CD4-positive, alpha-beta memory T cell (primary cell): ENCODE results near the gene LASP1. TPM values are rescaled to one million over a fixed set of nuclear protein-coding genes. Genes with fewer than 3 reads are reported as not detected.
"Not testable (repeated sequence)": the region's sequence is repeated elsewhere in the genome, so short reads cannot be mapped to it uniquely, and the experiment has no call there.

ENCODE experiments used
- CTCF ChIA-PET: fragments of 350-600 bp; sonication (Branson Sonifier 250); formaldehyde crosslinking; loops from one replicate; lab custom pipeline; 2021; ENCODE audit warnings: inconsistent platforms; ENCODE audit not compliant: partially characterized antibody; lab: Charles Lee
- POLR2A ChIA-PET: fragments of 350-600 bp; sonication (Branson Sonifier 250); formaldehyde crosslinking; loops from one replicate; lab custom pipeline; 2021; ENCODE audit not compliant: partially characterized antibody; lab: Charles Lee
- DNase-seq, 5 donors: peaks; one replicate each; pipeline versions ENCODE4 v3.0.0 to v3.0.0-alpha.2; 2020 to 2022; ENCODE audit warnings: mixed read lengths in 1 of 5
- H3K27ac ChIP-seq: one replicate; pipeline ENCODE4 v1.7.0; 2013; ENCODE audit warnings: low read depth, low read length
- H3K27me3 ChIP-seq: 2 replicates; pipeline ENCODE4 v1.7.0; 2013; ENCODE audit warnings: mild to moderate bottlenecking, low read length, moderate library complexity; ENCODE audit not compliant: insufficient read depth
- H3K36me3 ChIP-seq: 2 replicates; pipeline ENCODE4 v1.7.0; 2013; ENCODE audit warnings: mild to moderate bottlenecking, low read length, moderate library complexity; ENCODE audit not compliant: insufficient read depth
- H3K4me1 ChIP-seq: 2 replicates; pipeline ENCODE4 v1.7.0; 2013; ENCODE audit warnings: mild to moderate bottlenecking, low read length, moderate library complexity; ENCODE audit not compliant: insufficient read depth
- H3K4me3 ChIP-seq, 2 donors: one replicate each; pipeline ENCODE4 v1.7.0; 2013; ENCODE audit warnings: low read length in 2 of 2, mild to moderate bottlenecking in 1 of 2
- H3K9me3 ChIP-seq, 2 donors: one replicate each; pipeline ENCODE4 v1.7.0; 2013; ENCODE audit warnings: low read length in 2 of 2, control low read depth in 1 of 2; ENCODE audit not compliant: control insufficient read depth in 1 of 2
- H3K27ac Mint-ChIP-seq, 7 donors: one replicate each; pipeline ENCODE4 v1.8.0; 2020 to 2021; ENCODE audit warnings: mixed read lengths in 7 of 7, mild to moderate bottlenecking in 6 of 7, inconsistent platforms in 3 of 7, moderate library complexity in 3 of 7
- H3K27me3 Mint-ChIP-seq, 2 donors: one replicate each; pipeline ENCODE4 v1.8.0; 2020 to 2021; ENCODE audit warnings: mixed read lengths in 2 of 2
- H3K36me3 Mint-ChIP-seq, 2 donors: one replicate each; pipeline ENCODE4 v1.8.0; 2020 to 2021; ENCODE audit warnings: mixed read lengths in 2 of 2, inconsistent platforms in 1 of 2, mild to moderate bottlenecking in 1 of 2
- H3K4me1 Mint-ChIP-seq, 4 donors: one replicate each; pipeline ENCODE4 v1.8.0; 2020 to 2021; ENCODE audit warnings: mixed read lengths in 4 of 4, mild to moderate bottlenecking in 1 of 4
- H3K4me3 Mint-ChIP-seq, 8 donors: one replicate each; pipeline ENCODE4 v1.8.0; 2020 to 2021; ENCODE audit warnings: mixed read lengths in 8 of 8, mild to moderate bottlenecking in 7 of 8, moderate library complexity in 6 of 8, inconsistent platforms in 3 of 8
- H3K9me3 Mint-ChIP-seq, 8 donors: one replicate each; pipeline ENCODE4 v1.8.0; 2020 to 2021; ENCODE audit warnings: mixed read lengths in 8 of 8, mild to moderate bottlenecking in 5 of 8, inconsistent platforms in 3 of 8, moderate library complexity in 1 of 8
- intact Hi-C: fragments of 100-400 bp; cut with micrococcal nuclease; formaldehyde crosslinking; loops from one replicate; pipeline ENCODE4 v1.15.1; 2023
- polyA plus RNA-seq, 2 donors: library from polyadenylated mRNA; unstranded; fragments of 300-500 nt; fragmentation: Illumina TruSeq; gene quantifications; one replicate each; pipeline ENCODE4 v1.2.3, GENCODE V29; 2021
- total RNA-seq, 2 experiments: library from RNA; stranded (reverse); gene quantifications; one replicate each; pipeline ENCODE4 v1.2.3, GENCODE V29; 2021

Gene LASP1
- total and polyA plus RNA-seq, 4 experiments from 2014 or later: 32.1 to 122 (median 92.9) TPM

- no peak overlapping the region for H3K27ac ChIP-seq
- H3K36me3 ChIP-seq: peaks cover 56% of the 10 kb centered on the region
- POLR2A ChIA-PET: interaction anchor here (1.3 to 1.4 kb wide), 3 partner anchors 9 to 13 kb away, joined by 3 to 4 read pairs (median 3); no protein-coding TSS in a partner anchor
- H3K27me3 Mint-ChIP-seq: no peaks in the 10 kb centered on the region
- no peak for DNase-seq
- peaks cover 17 to 45% of the 10 kb centered on the region in 2 donors for H3K36me3 Mint-ChIP-seq
- H3K9me3 ChIP-seq: no peaks in the 10 kb centered on the region
- peaks cover 5 to 36% (median 23%) of the 10 kb centered on the region in 4 donors for H3K4me1 Mint-ChIP-seq
- H3K4me1 ChIP-seq: peaks cover 17% of the 10 kb centered on the region
- CTCF ChIA-PET: interaction anchor here (1.3 kb wide), 1 partner anchor 12 kb away, joined by 3 read pairs; no protein-coding TSS in a partner anchor
- no peak overlapping the region for H3K4me3 ChIP-seq
- H3K27me3 ChIP-seq: no peaks in the 10 kb centered on the region
- H3K9me3 Mint-ChIP-seq: no peaks in the 10 kb centered on the region
- no peak overlapping the region for H3K4me3 Mint-ChIP-seq
- H3K27ac Mint-ChIP-seq: peak overlapping the region in 5 of 7 donors; percentile 4 to 76 (median 36)
- intact Hi-C loops: no loop called here
These were observed 41.3 kb downstream of the LASP1 start for GRCh38 chr17:38911081-38911730.

- intact Hi-C loops, H3K27me3 ChIP-seq, H3K9me3 ChIP-seq, H3K27me3 Mint-ChIP-seq, H3K4me3 ChIP-seq, DNase-seq, H3K4me3 Mint-ChIP-seq, H3K27ac ChIP-seq, H3K9me3 Mint-ChIP-seq: not testable (repeated sequence)
- Histone ChIP-seq H3K36me3 (peaks cover 57% of the 10 kb centered on the region), H3K4me1 (peaks cover 14% of the 10 kb centered on the region)
- peaks cover 5 to 30% (median 21%) of the 10 kb centered on the region in 4 donors for H3K4me1 Mint-ChIP-seq
- peak overlapping the region in 4 of 7 donors; percentile 4 to 76 (median 46) for H3K27ac Mint-ChIP-seq
- CTCF ChIA-PET: interaction anchor here (1.3 kb wide), 1 partner anchor 12 kb away, joined by 3 read pairs; no protein-coding TSS in a partner anchor
- H3K36me3 Mint-ChIP-seq: peaks cover 17 to 46% of the 10 kb centered on the region in 2 donors
- POLR2A ChIA-PET: interaction anchor here (1.3 to 1.4 kb wide), 2 partner anchors 10 to 12 kb away, joined by 3 to 4 read pairs; no protein-coding TSS in a partner anchor
These were observed 41.8 kb downstream of the LASP1 start for GRCh38 chr17:38911731-38912081.

- no peaks in the 10 kb centered on the region for H3K9me3 ChIP-seq
- Mint-ChIP-seq H3K9me3 (no peaks in the 10 kb centered on the region), H3K27ac (peak overlapping the region in 4 of 7 donors; percentile 46 to 88 (median 64)), H3K4me1 (peaks cover 6 to 31% (median 20%) of the 10 kb centered on the region in 4 donors), H3K4me3 (no peak overlapping the region), H3K36me3 (peaks cover 23 to 48% of the 10 kb centered on the region in 2 donors), H3K27me3 (no peaks in the 10 kb centered on the region)
- ChIA-PET CTCF (interaction anchor here (1.3 kb wide), 1 partner anchor 11 kb away, joined by 3 read pairs; no protein-coding TSS in a partner anchor), POLR2A (interaction anchor here (1.3 to 1.4 kb wide), 2 partner anchors 11 to 13 kb away, joined by 3 to 4 read pairs; no protein-coding TSS in a partner anchor)
- DNase-seq: no peak
- no peak overlapping the region for H3K4me3 ChIP-seq
- intact Hi-C loops: no loop called here
- H3K27me3 ChIP-seq: no peaks in the 10 kb centered on the region
- H3K36me3 ChIP-seq: peaks cover 56% of the 10 kb centered on the region
- peaks cover 9% of the 10 kb centered on the region for H3K4me1 ChIP-seq
- no peak overlapping the region for H3K27ac ChIP-seq
These were observed 42.5 kb downstream of the LASP1 start for GRCh38 chr17:38912221-38912813.

GRCh38 chr17:38914741-38915638, 45.1 kb downstream of the LASP1 start:
- no peaks in the 10 kb centered on the region for H3K27me3 Mint-ChIP-seq
- H3K4me1 ChIP-seq: no peaks in the 10 kb centered on the region
- H3K27me3 ChIP-seq: no peaks in the 10 kb centered on the region
- intact Hi-C loops: no loop called here
- no peak for DNase-seq
- CTCF ChIA-PET: interaction anchor here (0.6 to 3.6 kb wide), 4 partner anchors 8 to 260 kb away, joined by 3 to 12 read pairs (median 4); partner anchors contain the start of gene LASP1NB
- no peak overlapping the region for H3K27ac ChIP-seq
- H3K36me3 ChIP-seq: peaks cover 70% of the 10 kb centered on the region
- peaks cover 41 to 59% of the 10 kb centered on the region in 2 donors for H3K36me3 Mint-ChIP-seq
- H3K4me3 ChIP-seq: no peak overlapping the region
- peak overlapping the region in 1 of 7 donors; percentile 10 for H3K27ac Mint-ChIP-seq
- no peaks in the 10 kb centered on the region for H3K9me3 Mint-ChIP-seq
- H3K9me3 ChIP-seq: no peaks in the 10 kb centered on the region
- peaks cover 5 to 26% (median 9%) of the 10 kb centered on the region in 4 donors for H3K4me1 Mint-ChIP-seq
- H3K4me3 Mint-ChIP-seq: no peak overlapping the region
- POLR2A ChIA-PET: interaction anchor here (1.1 to 1.6 kb wide), 3 partner anchors 23 to 61 kb away, joined by 3 to 8 read pairs (median 4); partner anchors contain the start of gene RPL23

GRCh38 chr17:38915639-38915995, 45.8 kb downstream of the LASP1 start:
- Mint-ChIP-seq H3K4me3 (no peak overlapping the region), H3K9me3 (no peaks in the 10 kb centered on the region), H3K27ac (peak overlapping the region in 2 of 7 donors; percentile 42 to 87), H3K36me3 (peaks cover 44 to 62% of the 10 kb centered on the region in 2 donors), H3K4me1 (peaks cover 2 to 26% (median 8%) of the 10 kb centered on the region in 4 donors), H3K27me3 (no peaks in the 10 kb centered on the region)
- DNase-seq: no peak
- H3K4me1 ChIP-seq: no peaks in the 10 kb centered on the region
- no peak overlapping the region for H3K4me3 ChIP-seq
- H3K9me3 ChIP-seq: no peaks in the 10 kb centered on the region
- no peak overlapping the region for H3K27ac ChIP-seq
- CTCF ChIA-PET: interaction anchor here (0.6 to 3.6 kb wide), 4 partner anchors 8 to 259 kb away, joined by 3 to 12 read pairs (median 4); partner anchors contain the start of gene LASP1NB
- POLR2A ChIA-PET: interaction anchor here (1.1 to 1.6 kb wide), 2 partner anchors 45 to 62 kb away, joined by 3 to 8 read pairs; partner anchors contain the start of gene RPL23
- intact Hi-C loops: no loop called here
- H3K36me3 ChIP-seq: peaks cover 70% of the 10 kb centered on the region
- no peaks in the 10 kb centered on the region for H3K27me3 ChIP-seq

- peaks cover 44 to 66% of the 10 kb centered on the region in 2 donors for H3K36me3 Mint-ChIP-seq
- CTCF ChIA-PET: interaction anchor here (0.9 to 3.6 kb wide), 4 partner anchors 8 to 66 kb away, joined by 3 to 12 read pairs (median 3); partner anchors contain the start of genes LASP1NB and RPL23
- POLR2A ChIA-PET: interaction anchor here (0.7 kb wide), 1 partner anchor 47 kb away, joined by 4 read pairs; the partner anchor contains the start of gene LASP1
- intact Hi-C loops: no loop called here
- H3K9me3 Mint-ChIP-seq: no peaks in the 10 kb centered on the region
- no peaks in the 10 kb centered on the region for H3K27me3 Mint-ChIP-seq
- no peaks in the 10 kb centered on the region for H3K27me3 ChIP-seq
- no peaks in the 10 kb centered on the region for H3K9me3 ChIP-seq
- no peak overlapping the region for H3K27ac ChIP-seq
- H3K4me3 ChIP-seq: no peak overlapping the region
- peaks cover 0 to 21% (median 9%) of the 10 kb centered on the region in 4 donors for H3K4me1 Mint-ChIP-seq
- H3K4me1 ChIP-seq: no peaks in the 10 kb centered on the region
- peaks cover 62% of the 10 kb centered on the region for H3K36me3 ChIP-seq
- no peak overlapping the region for H3K4me3 Mint-ChIP-seq
- no peak for DNase-seq
- H3K27ac Mint-ChIP-seq: peak overlapping the region in 5 of 7 donors; percentile 4 to 75 (median 63)
These were observed 46.9 kb downstream of the LASP1 start for GRCh38 chr17:38916771-38917170.
